ENCODE results near the gene USP40. TPM values are rescaled to one million over a fixed set of nuclear protein-coding genes. Genes with fewer than 3 reads are reported as not detected.

Gene USP40
- total and polyA plus RNA-seq, 10 of the 15 experiments (the other 5 are each of a cell fraction or from before 2014, with no cell fraction given), result 3.4 to 20.8 (median 15.2) TPM

GRCh38 chr2:233437439-233437955, 129.1 kb downstream of the USP40 start:
- CTCF ChIA-PET, result interaction anchor here (1.1 to 3.3 kb wide), 3 partner anchors 8 to 33 kb away, joined by 3 to 14 read pairs (median 5); no protein-coding TSS in a partner anchor
- ATAC-seq, result no peak
- Histone ChIP-seq H2AFZ (ENCODE audit: control insufficient read depth, low read depth, low read length) (no peak overlapping the region), H3K36me3 (ENCODE audit: control insufficient read depth in 2 of 2, insufficient read depth in 2 of 2, low read length in 1 of 2) (peaks cover 27 to 40% of the 10 kb centered on the region in 2 experiments), H4K20me1 (ENCODE audit: control insufficient read depth, insufficient read depth) (no peaks in the 10 kb centered on the region; the same call in 1 of the 2 replicates), H3K9me3 (replicated peaks; ENCODE audit: control insufficient read depth, insufficient read depth, low read length) (no peaks in the 10 kb centered on the region), H3K4me2 (ENCODE audit: control insufficient read depth, insufficient read depth) (no peak overlapping the region), H3K79me2 (ENCODE audit: control insufficient read depth, insufficient read depth, low read length) (no peaks in the 10 kb centered on the region), H3K9ac (ENCODE audit: control insufficient read depth, insufficient read depth, low read length) (no peak overlapping the region), H3K27ac (ENCODE audit: control insufficient read depth, insufficient read depth) (no peak overlapping the region), H3K27me3 (replicated peaks in 1 of 2; ENCODE audit: control insufficient read depth in 2 of 2, insufficient read depth in 2 of 2, low read length in 1 of 2) (no peaks in the 10 kb centered on the region), H3K4me3 (no peak overlapping the region), H3K4me1 (ENCODE audit: control insufficient read depth, insufficient read depth, low read length) (peaks cover 5% of the 10 kb centered on the region)
- POLR2A ChIA-PET, result no interaction called here
- 98% methylated on average over 14 of the region's 14 CpGs for WGBS (ENCODE audit: insufficient coverage, insufficient replicate concordance, low lambda C conversion rate, missing lambda C conversion rate)
- no peak for FAIRE-seq
- DNase-seq (ENCODE audit: low read depth, low spot score), result no peak
- SMC1A ChIA-PET (ENCODE audit: uncharacterized antibody, unreplicated experiment), result interaction anchor here (1.0 to 2.8 kb wide), 4 partner anchors 17 to 33 kb away, joined by 3 to 12 read pairs (median 4); no protein-coding TSS in a partner anchor
- in situ Hi-C loops (cut with MboI), result no loop called here
- no TSS peak for BruUV-seq (replicated peaks)
- RAD21 ChIA-PET (ENCODE audit: unreplicated experiment), result interaction anchor here (0.8 kb wide), 1 partner anchor 33 kb away, joined by 3 read pairs; no protein-coding TSS in a partner anchor
- intact Hi-C loops (cut with micrococcal nuclease; ENCODE audit: unreplicated experiment), result no loop called here
- TF ChIP-seq SMARCA5 (IDR thresholded peaks at IDR 0.05) (no peak), ZNF687 (IDR thresholded peaks at IDR 0.05) (no peak), ZBED1 (IDR thresholded peaks at IDR 0.05; ENCODE audit: borderline replicate concordance) (no peak), ZBTB40 (IDR thresholded peaks at IDR 0.05; ENCODE audit: borderline replicate concordance) (no peak), ZNF592 (IDR thresholded peaks at IDR 0.05) (no peak), POLR2AphosphoS5 (IDR thresholded peaks at IDR 0.05; ENCODE audit: low read length) (no peak)
- TF ChIP-seq, protein P1, sequence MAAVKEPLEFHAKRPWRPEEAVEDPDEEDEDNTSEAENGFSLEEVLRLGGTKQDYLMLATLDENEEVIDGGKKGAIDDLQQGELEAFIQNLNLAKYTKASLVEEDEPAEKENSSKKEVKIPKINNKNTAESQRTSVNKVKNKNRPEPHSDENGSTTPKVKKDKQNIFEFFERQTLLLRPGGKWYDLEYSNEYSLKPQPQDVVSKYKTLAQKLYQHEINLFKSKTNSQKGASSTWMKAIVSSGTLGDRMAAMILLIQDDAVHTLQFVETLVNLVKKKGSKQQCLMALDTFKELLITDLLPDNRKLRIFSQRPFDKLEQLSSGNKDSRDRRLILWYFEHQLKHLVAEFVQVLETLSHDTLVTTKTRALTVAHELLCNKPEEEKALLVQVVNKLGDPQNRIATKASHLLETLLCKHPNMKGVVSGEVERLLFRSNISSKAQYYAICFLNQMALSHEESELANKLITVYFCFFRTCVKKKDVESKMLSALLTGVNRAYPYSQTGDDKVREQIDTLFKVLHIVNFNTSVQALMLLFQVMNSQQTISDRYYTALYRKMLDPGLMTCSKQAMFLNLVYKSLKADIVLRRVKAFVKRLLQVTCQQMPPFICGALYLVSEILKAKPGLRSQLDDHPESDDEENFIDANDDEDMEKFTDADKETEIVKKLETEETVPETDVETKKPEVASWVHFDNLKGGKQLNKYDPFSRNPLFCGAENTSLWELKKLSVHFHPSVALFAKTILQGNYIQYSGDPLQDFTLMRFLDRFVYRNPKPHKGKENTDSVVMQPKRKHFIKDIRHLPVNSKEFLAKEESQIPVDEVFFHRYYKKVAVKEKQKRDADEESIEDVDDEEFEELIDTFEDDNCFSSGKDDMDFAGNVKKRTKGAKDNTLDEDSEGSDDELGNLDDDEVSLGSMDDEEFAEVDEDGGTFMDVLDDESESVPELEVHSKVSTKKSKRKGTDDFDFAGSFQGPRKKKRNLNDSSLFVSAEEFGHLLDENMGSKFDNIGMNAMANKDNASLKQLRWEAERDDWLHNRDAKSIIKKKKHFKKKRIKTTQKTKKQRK (IDR thresholded peaks at IDR 0.05; ENCODE audit: low read depth, low read length), result no peak

Data from GM12878 (cell line).